HCT116 (cell line): ENCODE data around the gene NUMB. TPM values are rescaled to one million over a fixed set of nuclear protein-coding genes. Genes with fewer than 3 reads are reported as not detected.

Source experiments
- ATAC-seq: fragments of 200-7000 bp; cut with Tn5 transposase; 2 replicates; pipeline ENCODE4 v1.9.1; 2020; ENCODE audit warnings: mild to moderate bottlenecking, moderate library complexity
- BruUV-seq: library from RNA; stranded (reverse); fragments of 400-500 nt; replicated peaks from 2 replicates; lab custom pipeline; 2021; lab: Mats Ljungman, UMichigan
- CTCF ChIA-PET: fragments of 300-600 bp; sonication (Branson Sonifier 250); formaldehyde crosslinking; loops from one replicate; lab custom pipeline; 2021; ENCODE audit warnings: antibody characterized with exemption; lab: Charles Lee
- POLR2A ChIA-PET: fragments of 300-600, 350-600 bp; sonication (Branson Sonifier 250); formaldehyde crosslinking; loops from one replicate; lab custom pipeline; 2021; ENCODE audit warnings: antibody characterized with exemption; lab: Charles Lee
- RAD21 ChIA-PET, 2 experiments: fragments of 300-600 bp; sonication (Branson Sonifier 250); formaldehyde crosslinking; loops; one replicate each; lab custom pipeline; 2023; ENCODE audit warnings: low total read pairs in 2 of 2; ENCODE audit not compliant: uncharacterized antibody in 2 of 2, unreplicated experiment in 2 of 2, low non-redundant PET in 1 of 2; lab: Charles Lee
- DNase-seq: peaks from one replicate; pipeline ENCODE4 v3.0.0-alpha.2; 2010; ENCODE audit warnings: low read depth, low spot score
- H2AFZ ChIP-seq: fragments of 200-600 bp; shearing (Covaris generic), sonication (generic); 2 replicates; pipeline ENCODE4 v1.6.1; 2017; ENCODE audit warnings: low read depth, mixed run types, mixed read lengths, antibody characterized with exemption, low read length; ENCODE audit not compliant: poor library complexity, severe bottlenecking
- H3K27ac ChIP-seq: 2 replicates; pipeline ENCODE4 v1.5.1; 2012; ENCODE audit warnings: low read depth, low read length
- H3K27me3 ChIP-seq: fragments of 200-600 bp; sonication (generic); 2 replicates; pipeline ENCODE4 v1.6.1; 2016; ENCODE audit warnings: mixed run types, low read length, mixed read lengths; ENCODE audit not compliant: insufficient read depth
- H3K36me3 ChIP-seq, 2 experiments: fragments of 200-500 bp in 1 of 2; fragments of 200-600 bp in 1 of 2; sonication (Bioruptor generic) in 1 of 2; sonication (generic) in 1 of 2; 2 replicates each; pipeline versions ENCODE4 v1.5.1 to v1.6.1; 2014 to 2016; ENCODE audit warnings: low read length in 2 of 2, inconsistent platforms in 1 of 2, mixed read lengths in 1 of 2, mixed run types in 1 of 2; ENCODE audit not compliant: insufficient read depth in 2 of 2, control insufficient read depth in 1 of 2
- H3K4me1 ChIP-seq, 2 experiments: fragments of 200-600 bp in 1 of 2; sonication (generic) in 1 of 2; 2 replicates each; pipeline versions ENCODE4 v1.5.1 to v1.6.1; 2012 to 2017; ENCODE audit warnings: low read length in 2 of 2, inconsistent platforms in 1 of 2, mild to moderate bottlenecking in 1 of 2, mixed read lengths in 1 of 2, mixed run types in 1 of 2, moderate library complexity in 1 of 2; ENCODE audit not compliant: insufficient read depth in 2 of 2, control insufficient read depth in 1 of 2
- H3K4me2 ChIP-seq: fragments of 200-600 bp; sonication (generic); 2 replicates; pipeline ENCODE4 v1.6.1; 2017; ENCODE audit warnings: mixed run types, low read length, mixed read lengths
- H3K4me3 ChIP-seq, 2 experiments: fragments of 200-600 bp in 1 of 2; sonication (generic) in 1 of 2; replicated peaks in 1 of 2; 2 replicates each; pipeline ENCODE4 v1.5.1; 2011 to 2016; ENCODE audit warnings: low read length in 2 of 2, control low read depth in 1 of 2, low read depth in 1 of 2, mild to moderate bottlenecking in 1 of 2, mixed read lengths in 1 of 2, mixed run types in 1 of 2
- H3K79me2 ChIP-seq: fragments of 200-600 bp; sonication (generic); 2 replicates; pipeline ENCODE4 v1.6.1; 2017; ENCODE audit warnings: mild to moderate bottlenecking, mixed run types, low read length, moderate library complexity, mixed read lengths; ENCODE audit not compliant: insufficient read depth
- H3K9ac ChIP-seq: fragments of 200-600 bp; sonication (generic); 2 replicates; pipeline ENCODE4 v1.6.1; 2016; ENCODE audit warnings: low read length, mixed read lengths
- H3K9me2 ChIP-seq: fragments of 200-600 bp; sonication (generic), shearing (Covaris generic); 2 replicates; pipeline ENCODE4 v1.6.1; 2017; ENCODE audit warnings: mixed run types, mild to moderate bottlenecking, moderate library complexity; ENCODE audit not compliant: insufficient read depth
- H3K9me3 ChIP-seq, 2 experiments: fragments of 200-500 bp in 1 of 2; fragments of 200-600 bp in 1 of 2; sonication (Bioruptor generic) in 1 of 2; sonication (generic) in 1 of 2; 2 replicates each; pipeline ENCODE4 v1.6.1; 2014 to 2017; ENCODE audit warnings: low read length in 2 of 2, mixed read lengths in 2 of 2, inconsistent platforms in 1 of 2, low read depth in 1 of 2, mild to moderate bottlenecking in 1 of 2, mixed run types in 1 of 2, moderate library complexity in 1 of 2; ENCODE audit not compliant: control insufficient read depth in 1 of 2, insufficient read depth in 1 of 2
- H4K20me1 ChIP-seq: fragments of 200-600 bp; sonication (generic), shearing (Covaris generic); 2 replicates; pipeline ENCODE4 v1.6.1; 2017; ENCODE audit warnings: mixed run types, mild to moderate bottlenecking, moderate library complexity; ENCODE audit not compliant: insufficient read depth
- ELF1 ChIP-seq: IDR thresholded peaks from 2 replicates; pipeline ENCODE4 v1.6.1; 2012; ENCODE audit warnings: low read depth, borderline replicate concordance
- EZH2 ChIP-seq: fragments of 200-600 bp; sonication (generic); IDR thresholded peaks from 2 replicates; pipeline ENCODE4 v1.6.1; 2017; ENCODE audit warnings: antibody characterized with exemption, mixed run types
- EZH2phosphoT487 ChIP-seq: fragments of 200-600 bp; IDR thresholded peaks from 2 replicates; pipeline ENCODE4 v1.6.1; 2018; ENCODE audit warnings: antibody characterized with exemption, borderline replicate concordance
- POLR2AphosphoS5 ChIP-seq: IDR thresholded peaks from 2 replicates; pipeline ENCODE4 v1.6.1; 2011; ENCODE audit warnings: mild to moderate bottlenecking, low read depth, low read length, moderate library complexity
- RAD21 ChIP-seq: IDR thresholded peaks from 2 replicates; pipeline ENCODE4 v1.6.1; 2012; ENCODE audit warnings: low read depth, mild to moderate bottlenecking
- SIN3A ChIP-seq: IDR thresholded peaks from 2 replicates; pipeline ENCODE4 v1.6.1; 2012; ENCODE audit warnings: low read depth
- SP1 ChIP-seq: IDR thresholded peaks from 2 replicates; pipeline ENCODE4 v1.6.1; 2012; ENCODE audit warnings: low read depth
- SRF ChIP-seq: IDR thresholded peaks from 2 replicates; pipeline ENCODE4 v1.6.1; 2012; ENCODE audit warnings: low read depth
- ZFX ChIP-seq: fragments of 450-650 bp; IDR thresholded peaks from 2 replicates; pipeline ENCODE4 v1.6.1; 2017
- intact Hi-C: fragments of 100-400 bp; cut with micrococcal nuclease; formaldehyde crosslinking; loops from 2 replicates; pipeline ENCODE4 v1.10.0; 2022
- total RNA-seq: library from RNA; stranded (reverse); gene quantifications from one replicate; pipeline ENCODE4 v1.2.1, GENCODE V29; 2021; ENCODE audit not compliant: unreplicated experiment
- TF ChIP-seq, protein P1 (sequence below): IDR thresholded peaks from 2 replicates; pipeline ENCODE4 v1.6.1; 2012
- TF ChIP-seq, protein P2 (sequence below), 3 experiments: fragments of 200-600 bp in 1 of 3; sonication (generic) in 1 of 3; IDR thresholded peaks in 2 of 3; conservative IDR thresholded peaks in 1 of 3; 2 replicates each; pipeline ENCODE4 v1.5.1; 2012 to 2017; ENCODE audit warnings: low read depth in 2 of 3, low read length in 2 of 3, antibody characterized with exemption in 1 of 3, borderline replicate concordance in 1 of 3, control low read depth in 1 of 3, mild to moderate bottlenecking in 1 of 3, mixed read lengths in 1 of 3, mixed run types in 1 of 3, moderate library complexity in 1 of 3; ENCODE audit not compliant: insufficient read depth in 1 of 3

The NUMB gene
- total RNA-seq, 1 experiment from 2014 or later: 43.0 TPM

- no peak overlapping the region for H3K4me3 ChIP-seq
- H4K20me1 ChIP-seq: no peaks in the 10 kb centered on the region
- H3K36me3 ChIP-seq: no peaks in the 10 kb centered on the region
- H3K9ac ChIP-seq: no peak overlapping the region
- no peak for DNase-seq
- no peak overlapping the region for H3K4me2 ChIP-seq
- peak; percentile 82 for ATAC-seq
- CTCF ChIA-PET: interaction anchor here (1.6 kb wide), 1 partner anchor 63 kb away, joined by 3 read pairs; no protein-coding TSS in a partner anchor
- RAD21 ChIA-PET: interaction anchor here (0.6 to 0.7 kb wide), 2 partner anchors 189 to 240 kb away, joined by 3 read pairs; no protein-coding TSS in a partner anchor
- BruUV-seq: no TSS peak
- H3K27me3 ChIP-seq: 0 out of 2 replicates have a peak, but pooled peaks cover 14% of the 10 kb centered on the region
- no peaks in the 10 kb centered on the region for H3K9me3 ChIP-seq
- POLR2A ChIA-PET: no interaction called here
- intact Hi-C loops: no loop called here
- no peak overlapping the region for H3K27ac ChIP-seq
- TF ChIP-seq ZFX (no peak), EZH2phosphoT487 (no peak), POLR2AphosphoS5 (no peak), SP1 (no peak), SIN3A (no peak), RAD21 (peak; percentile 36; the same call in 1 of the 2 replicates), SRF (no peak), EZH2 (no peak), ELF1 (no peak)
- TF ChIP-seq, protein P1, sequence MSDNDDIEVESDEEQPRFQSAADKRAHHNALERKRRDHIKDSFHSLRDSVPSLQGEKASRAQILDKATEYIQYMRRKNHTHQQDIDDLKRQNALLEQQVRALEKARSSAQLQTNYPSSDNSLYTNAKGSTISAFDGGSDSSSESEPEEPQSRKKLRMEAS: no peak
- TF ChIP-seq, protein P2, sequence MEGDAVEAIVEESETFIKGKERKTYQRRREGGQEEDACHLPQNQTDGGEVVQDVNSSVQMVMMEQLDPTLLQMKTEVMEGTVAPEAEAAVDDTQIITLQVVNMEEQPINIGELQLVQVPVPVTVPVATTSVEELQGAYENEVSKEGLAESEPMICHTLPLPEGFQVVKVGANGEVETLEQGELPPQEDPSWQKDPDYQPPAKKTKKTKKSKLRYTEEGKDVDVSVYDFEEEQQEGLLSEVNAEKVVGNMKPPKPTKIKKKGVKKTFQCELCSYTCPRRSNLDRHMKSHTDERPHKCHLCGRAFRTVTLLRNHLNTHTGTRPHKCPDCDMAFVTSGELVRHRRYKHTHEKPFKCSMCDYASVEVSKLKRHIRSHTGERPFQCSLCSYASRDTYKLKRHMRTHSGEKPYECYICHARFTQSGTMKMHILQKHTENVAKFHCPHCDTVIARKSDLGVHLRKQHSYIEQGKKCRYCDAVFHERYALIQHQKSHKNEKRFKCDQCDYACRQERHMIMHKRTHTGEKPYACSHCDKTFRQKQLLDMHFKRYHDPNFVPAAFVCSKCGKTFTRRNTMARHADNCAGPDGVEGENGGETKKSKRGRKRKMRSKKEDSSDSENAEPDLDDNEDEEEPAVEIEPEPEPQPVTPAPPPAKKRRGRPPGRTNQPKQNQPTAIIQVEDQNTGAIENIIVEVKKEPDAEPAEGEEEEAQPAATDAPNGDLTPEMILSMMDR (IDR thresholded peaks at IDR 0.05 in 2 of 3, conservative IDR thresholded peaks at IDR 0.05 in 1 of 3; ENCODE audit: borderline replicate concordance in 1 of 3, insufficient read depth in 1 of 3, low read depth in 2 of 3, low read length in 2 of 3): peak in 2 of 3 experiments; percentile 35 to 40; a peak in 2 of 6 replicates
- H3K9me2 ChIP-seq: no peaks in the 10 kb centered on the region
- H3K4me1 ChIP-seq: peaks cover 0 to 6% of the 10 kb centered on the region in 2 experiments; a peak in 2 of 4 replicates
- H3K79me2 ChIP-seq: no peaks in the 10 kb centered on the region
- no peak overlapping the region for H2AFZ ChIP-seq
Measured at GRCh38 chr14:73231981-73232851, 226.1 kb downstream of the NUMB start.
